ENCODE measurements around the gene ZNF333.

DNA sequence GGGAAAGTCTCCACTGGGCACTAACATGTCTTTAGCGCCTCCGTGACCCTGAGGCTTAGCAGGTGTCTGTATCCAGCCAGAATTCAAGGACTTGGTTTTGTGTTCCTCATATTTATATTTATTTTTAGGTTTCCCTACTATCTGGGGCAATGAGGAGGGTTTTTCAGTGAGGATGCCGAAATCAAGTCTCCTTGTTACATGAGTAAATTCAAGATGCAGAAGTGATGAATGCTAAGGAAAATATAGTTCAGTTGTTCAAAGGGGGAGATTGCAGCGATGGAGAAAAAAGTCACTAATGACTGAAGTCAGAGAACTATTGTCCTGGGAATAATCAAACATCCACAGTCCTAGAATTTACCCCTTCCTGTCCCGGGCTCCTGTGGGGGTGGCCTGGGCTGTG is 89.3 kb downstream of the ZNF333 start:
- TF ChIP-seq POLR2A (IDR thresholded peaks at IDR 0.05), result no peak
- TF ChIP-seq, protein P1, sequence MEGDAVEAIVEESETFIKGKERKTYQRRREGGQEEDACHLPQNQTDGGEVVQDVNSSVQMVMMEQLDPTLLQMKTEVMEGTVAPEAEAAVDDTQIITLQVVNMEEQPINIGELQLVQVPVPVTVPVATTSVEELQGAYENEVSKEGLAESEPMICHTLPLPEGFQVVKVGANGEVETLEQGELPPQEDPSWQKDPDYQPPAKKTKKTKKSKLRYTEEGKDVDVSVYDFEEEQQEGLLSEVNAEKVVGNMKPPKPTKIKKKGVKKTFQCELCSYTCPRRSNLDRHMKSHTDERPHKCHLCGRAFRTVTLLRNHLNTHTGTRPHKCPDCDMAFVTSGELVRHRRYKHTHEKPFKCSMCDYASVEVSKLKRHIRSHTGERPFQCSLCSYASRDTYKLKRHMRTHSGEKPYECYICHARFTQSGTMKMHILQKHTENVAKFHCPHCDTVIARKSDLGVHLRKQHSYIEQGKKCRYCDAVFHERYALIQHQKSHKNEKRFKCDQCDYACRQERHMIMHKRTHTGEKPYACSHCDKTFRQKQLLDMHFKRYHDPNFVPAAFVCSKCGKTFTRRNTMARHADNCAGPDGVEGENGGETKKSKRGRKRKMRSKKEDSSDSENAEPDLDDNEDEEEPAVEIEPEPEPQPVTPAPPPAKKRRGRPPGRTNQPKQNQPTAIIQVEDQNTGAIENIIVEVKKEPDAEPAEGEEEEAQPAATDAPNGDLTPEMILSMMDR (IDR thresholded peaks at IDR 0.05), result no peak
